ENCODE results near the gene FBXO7.

FBXO7 gene

GRCh38 chr22:32490279-32490678 is 15.7 kb downstream of the FBXO7 start:
- no peak for DNase-seq

- no peak for DNase-seq
Measured at GRCh38 chr22:32492111-32492510, 17.5 kb downstream of the FBXO7 start.

- no peak for DNase-seq
Measured at GRCh38 chr22:32493551-32493950, 18.9 kb downstream of the FBXO7 start.

GRCh38 chr22:32494971-32495370 is 20.4 kb downstream of the FBXO7 start:
- DNase-seq = no peak

GRCh38 chr22:32499666-32500065 is 25.1 kb downstream of the FBXO7 start:
- DNase-seq = no peak

GRCh38 chr22:32501836-32502752 is 27.5 kb downstream of the FBXO7 start:
- no peak for DNase-seq

GRCh38 chr22:32509045-32509444 is 34.4 kb downstream of the FBXO7 start:
- no peak for DNase-seq

GRCh38 chr22:32511274-32511673 is 36.7 kb downstream of the FBXO7 start:
- no peak for DNase-seq

- DNase-seq = no peak
Measured at GRCh38 chr22:32511776-32512175, 37.2 kb downstream of the FBXO7 start.

- DNase-seq = no peak
Measured at GRCh38 chr22:32512267-32512982, 37.8 kb downstream of the FBXO7 start.

GRCh38 chr22:32515084-32515483 is 40.5 kb downstream of the FBXO7 start:
- DNase-seq = no peak

GRCh38 chr22:32517488-32517887 is 42.9 kb downstream of the FBXO7 start:
- no peak for DNase-seq

- no peak for DNase-seq
Measured at GRCh38 chr22:32517921-32518320, 43.3 kb downstream of the FBXO7 start.

GRCh38 chr22:32518381-32518780 is 43.8 kb downstream of the FBXO7 start:
- no peak for DNase-seq

- DNase-seq = peak in 1 of 2 experiments; percentile 22
Measured at GRCh38 chr22:32518848-32519247, 44.2 kb downstream of the FBXO7 start.

GRCh38 chr22:32520612-32521011 is 46.0 kb downstream of the FBXO7 start:
- no peak for DNase-seq

GRCh38 chr22:32522237-32522636 is 47.6 kb downstream of the FBXO7 start:
- DNase-seq = no peak

GRCh38 chr22:32527756-32528155 is 53.1 kb downstream of the FBXO7 start:
- no peak for DNase-seq

GRCh38 chr22:32528316-32528715 is 53.7 kb downstream of the FBXO7 start:
- DNase-seq = no peak

GRCh38 chr22:32528984-32529982 is 54.7 kb downstream of the FBXO7 start:
- DNase-seq = peak; percentile 40 to 46

GRCh38 chr22:32531228-32531627 is 56.6 kb downstream of the FBXO7 start:
- no peak for DNase-seq

- DNase-seq = peak; percentile 6 to 35
Measured at GRCh38 chr22:32531931-32532819, 57.6 kb downstream of the FBXO7 start.

All from SHP77 (cell line).